GM23338 (cell line): ENCODE measurements around the gene B4GALT3. TPM values are rescaled to one million over a fixed set of nuclear protein-coding genes. Genes with fewer than 3 reads are reported as not detected.

ENCODE experiments used
- ATAC-seq: fragments of 200-7000 bp; cut with Tn5 transposase; 3 replicates; pipeline ENCODE4 v1.9.1; 2020
- DNase-seq: peaks from one replicate; pipeline ENCODE4 v3.0.0-alpha.2; 2015; ENCODE audit warnings: low spot score
- H2AFZ ChIP-seq: fragments of 200-600 bp; sonication (generic); 2 replicates; pipeline ENCODE4 v1.8.0; 2016; ENCODE audit warnings: antibody characterized with exemption, mild to moderate bottlenecking, moderate library complexity
- H3F3A ChIP-seq: fragments of 200-600 bp; sonication (generic); replicated peaks from 2 replicates; pipeline ENCODE4 v1.8.0; 2017; ENCODE audit warnings: antibody characterized with exemption, mixed run types, low read depth
- H3K27ac ChIP-seq: fragments of 200-600 bp; sonication (generic); 2 replicates; pipeline ENCODE4 v1.6.1; 2016; ENCODE audit warnings: low read depth
- H3K27me3 ChIP-seq: fragments of 200-600 bp; sonication (generic); 2 replicates; pipeline ENCODE4 v1.8.0; 2016; ENCODE audit warnings: mild to moderate bottlenecking, mixed run types, moderate library complexity; ENCODE audit not compliant: insufficient read depth
- H3K36me3 ChIP-seq: fragments of 200-600 bp; sonication (generic); 2 replicates; pipeline ENCODE4 v1.8.0; 2016; ENCODE audit warnings: mild to moderate bottlenecking; ENCODE audit not compliant: insufficient read depth
- H3K4me1 ChIP-seq: fragments of 200-600 bp; sonication (generic); 2 replicates; pipeline ENCODE4 v1.8.0; 2016; ENCODE audit warnings: mild to moderate bottlenecking, moderate library complexity; ENCODE audit not compliant: insufficient read depth
- H3K4me2 ChIP-seq: fragments of 200-600 bp; sonication (generic); 2 replicates; pipeline ENCODE4 v1.7.1; 2017; ENCODE audit warnings: mixed run types
- H3K4me3 ChIP-seq: fragments of 200-600 bp; sonication (generic); 2 replicates; pipeline ENCODE4 v1.6.1; 2016; ENCODE audit warnings: mixed run types
- H3K79me2 ChIP-seq: fragments of 200-600 bp; sonication (generic); replicated peaks from 2 replicates; pipeline ENCODE4 v1.8.0; 2017; ENCODE audit warnings: mild to moderate bottlenecking; ENCODE audit not compliant: insufficient read depth
- H3K9me2 ChIP-seq: fragments of 200-600 bp; sonication (generic); 2 replicates; pipeline ENCODE4 v1.8.0; 2017; ENCODE audit not compliant: insufficient read depth
- H4K20me1 ChIP-seq: fragments of 200-600 bp; sonication (generic); replicated peaks from 2 replicates; pipeline ENCODE4 v1.8.0; 2017; ENCODE audit warnings: mild to moderate bottlenecking; ENCODE audit not compliant: insufficient read depth
- H3K27ac Mint-ChIP-seq: 2 replicates; pipeline ENCODE4 v1.8.0; 2020; ENCODE audit warnings: inconsistent platforms, mild to moderate bottlenecking, moderate library complexity, mixed read lengths
- H3K27me3 Mint-ChIP-seq: 3 replicates; pipeline ENCODE4 v1.8.0; 2022; ENCODE audit warnings: low read depth, mild to moderate bottlenecking, moderate library complexity, mixed read lengths, inconsistent platforms; ENCODE audit not compliant: insufficient read depth, poor library complexity
- H3K36me3 Mint-ChIP-seq: 3 replicates; pipeline ENCODE4 v1.8.0; 2021; ENCODE audit warnings: low read depth, mild to moderate bottlenecking, inconsistent platforms, moderate library complexity, mixed read lengths
- H3K4me1 Mint-ChIP-seq: 3 replicates; pipeline ENCODE4 v1.8.0; 2020; ENCODE audit warnings: mild to moderate bottlenecking, inconsistent platforms, mixed read lengths
- H3K4me3 Mint-ChIP-seq: 3 replicates; pipeline ENCODE4 v1.8.0; 2021; ENCODE audit warnings: moderate library complexity, mild to moderate bottlenecking, inconsistent platforms, mixed read lengths
- H3K9me3 Mint-ChIP-seq: 3 replicates; pipeline ENCODE4 v1.8.0; 2020; ENCODE audit warnings: moderate library complexity, mild to moderate bottlenecking, inconsistent platforms, mixed read lengths
- CREB1 ChIP-seq: fragments of 250-450 bp; sonication (Bioruptor Pico); IDR thresholded peaks from 2 replicates; pipeline ENCODE4 v1.5.0; 2020; ENCODE audit warnings: low read depth, mild to moderate bottlenecking, moderate library complexity
- CTCF ChIP-seq, 2 experiments: fragments of 200-600 bp in 1 of 2; sonication (generic) in 1 of 2; conservative IDR thresholded peaks; 2 replicates each; pipeline versions ENCODE4 v1.5.1 to v1.6.1; 2016 to 2017; ENCODE audit warnings: antibody characterized with exemption in 2 of 2, low read depth in 2 of 2, mild to moderate bottlenecking in 2 of 2, moderate library complexity in 1 of 2
- JUNB ChIP-seq: IDR thresholded peaks from one replicate; pipeline ENCODE4 v1.6.1; 2016; ENCODE audit warnings: antibody characterized with exemption; ENCODE audit not compliant: unreplicated experiment
- POLR2AphosphoS5 ChIP-seq: IDR thresholded peaks from 2 replicates; pipeline ENCODE4 v1.6.1; 2016; ENCODE audit warnings: antibody characterized with exemption, low read depth
- STAT1 ChIP-seq: IDR thresholded peaks from one replicate; pipeline ENCODE4 v1.6.1; 2016; ENCODE audit warnings: antibody characterized with exemption; ENCODE audit not compliant: unreplicated experiment
- ZNF114 ChIP-seq: fragments of 250-450 bp; sonication (Bioruptor Pico); IDR thresholded peaks from 2 replicates; pipeline ENCODE4 v1.5.0; 2020; ENCODE audit warnings: mild to moderate bottlenecking, moderate library complexity
- ZNF331 ChIP-seq: fragments of 250-450 bp; sonication (Bioruptor Pico); IDR thresholded peaks from 2 replicates; pipeline ENCODE4 v1.5.0; 2020; ENCODE audit warnings: low read depth, mild to moderate bottlenecking, moderate library complexity
- polyA plus RNA-seq: library from polyadenylated mRNA; unstranded; fragments of >200 nt; fragmentation: Nextera tagmentation; extraction: Ambion mirVana; gene quantifications from 2 replicates; pipeline ENCODE4 v1.2.1, GENCODE V29; 2016
- total RNA-seq: library from RNA; depleted of rRNA; stranded (reverse); fragments of >200 nt; shearing (Covaris generic); gene quantifications from 2 replicates; pipeline ENCODE4 v1.2.3, GENCODE V29; 2014
- TF ChIP-seq, protein P1 (sequence below): IDR thresholded peaks from one replicate; pipeline ENCODE4 v1.6.1; 2018; ENCODE audit warnings: antibody characterized with exemption; ENCODE audit not compliant: unreplicated experiment
- TF ChIP-seq, protein P2 (sequence below): IDR thresholded peaks from 2 replicates; pipeline ENCODE4 v1.6.1; 2016; ENCODE audit warnings: antibody characterized with exemption

Gene B4GALT3
- total and polyA plus RNA-seq, 2 experiments from 2014 or later = 24.2 to 35.8 TPM

DNA sequence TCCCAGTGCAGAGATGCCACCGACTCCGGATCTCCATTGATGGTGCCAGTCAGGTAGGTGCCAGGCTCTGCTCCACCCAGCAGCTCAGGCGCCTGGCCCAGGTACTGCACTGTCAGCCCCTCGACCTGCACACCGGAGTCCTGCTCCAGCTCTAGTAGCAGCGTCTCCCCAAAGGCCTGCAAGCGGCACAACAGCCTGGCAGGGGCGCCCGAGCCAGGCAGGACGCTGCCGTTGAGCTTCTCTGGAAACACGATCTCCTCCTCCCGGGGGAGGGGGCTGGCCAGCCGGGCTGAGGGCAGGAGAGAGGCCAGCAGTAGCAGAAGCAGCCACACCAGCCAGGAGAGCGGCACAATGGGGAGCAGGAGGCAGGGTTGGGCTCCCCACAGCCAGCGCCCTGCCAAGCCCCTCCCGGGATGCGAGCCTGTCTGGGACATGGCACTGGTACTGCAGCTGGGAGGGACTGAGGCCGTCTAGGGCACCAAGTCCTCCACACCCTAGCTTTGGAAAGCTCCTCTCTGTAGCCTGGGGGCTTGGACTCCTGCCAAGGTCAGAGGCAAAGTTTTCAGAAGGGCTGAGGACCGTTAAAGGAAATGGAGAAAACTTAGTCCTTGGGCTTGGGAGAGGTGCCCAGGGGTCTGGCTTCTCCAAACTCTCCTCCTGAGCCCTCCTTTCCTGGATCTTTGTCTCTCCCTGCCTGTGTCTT lies 21.0 kb upstream of the B4GALT3 start:
- Histone ChIP-seq H3K27me3 (no peaks in the 10 kb centered on the region), H3K79me2 (peaks cover 9% of the 10 kb centered on the region), H3K27ac (peak overlapping the region; percentile 99; the same call in 1 of the 2 replicates), H3K4me3 (peak overlapping the region; percentile 52), H3K9me2 (no peaks in the 10 kb centered on the region), H2AFZ (peak overlapping the region; percentile 66), H4K20me1 (no peaks in the 10 kb centered on the region), H3K4me2 (peak overlapping the region; percentile 75), H3K4me1 (peaks cover 56% of the 10 kb centered on the region), H3F3A (peaks cover 14% of the 10 kb centered on the region; the same call in 1 of the 2 replicates), H3K36me3 (no peaks in the 10 kb centered on the region)
- H3K4me3 Mint-ChIP-seq = peak overlapping the region; percentile 59
- peaks cover 17% of the 10 kb centered on the region for H3K27me3 Mint-ChIP-seq
- H3K36me3 Mint-ChIP-seq = peaks cover 7% of the 10 kb centered on the region
- H3K4me1 Mint-ChIP-seq = peaks cover 58% of the 10 kb centered on the region
- DNase-seq (peak; percentile 87), ATAC-seq (peak; percentile 47)
- peak overlapping the region; percentile 27; the same call in 1 of the 2 replicates for H3K27ac Mint-ChIP-seq
- H3K9me3 Mint-ChIP-seq = no peaks in the 10 kb centered on the region; the same call in 2 of the 3 replicates
- no peak for TF ChIP-seq POLR2AphosphoS5
- peak in 1 of 2 experiments; percentile 49; a peak in 3 of 4 replicates for TF ChIP-seq CTCF (conservative IDR thresholded peaks at IDR 0.05; ENCODE audit: low read depth in 2 of 2)

DNA sequence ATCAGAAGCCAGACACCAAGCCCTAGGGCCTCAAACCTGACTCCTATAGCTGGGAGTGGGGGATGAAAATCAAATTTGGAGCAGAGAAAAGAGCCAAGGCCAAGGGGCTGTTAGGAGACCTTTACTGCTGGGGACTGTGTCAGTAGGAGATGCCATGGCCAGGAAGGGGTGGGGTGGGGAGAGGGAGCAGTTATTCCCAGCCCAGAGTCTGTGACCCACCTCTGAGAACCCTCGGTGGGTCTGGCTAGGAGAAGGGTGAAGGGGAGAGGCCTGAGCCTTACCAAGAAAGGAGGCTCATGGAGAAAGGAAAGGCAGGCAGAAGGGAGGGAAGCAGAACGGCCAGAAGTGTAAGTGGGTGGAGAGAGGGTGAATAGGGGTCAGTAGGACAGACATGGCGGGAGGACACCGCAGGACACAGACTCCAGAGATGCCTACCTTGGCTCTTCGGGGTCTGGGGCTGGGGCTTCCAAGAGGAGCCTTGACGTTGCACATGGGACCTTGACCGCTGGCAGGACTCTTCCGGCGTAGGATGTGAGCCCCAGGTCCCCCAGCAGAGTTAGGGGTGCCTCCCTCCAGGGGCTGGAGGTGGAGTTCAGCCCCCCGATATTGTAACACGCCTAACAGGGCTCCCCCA lies 20.4 kb upstream of the B4GALT3 start:
- H3K9me3 Mint-ChIP-seq = no peaks in the 10 kb centered on the region; the same call in 2 of the 3 replicates
- H3K9me2 ChIP-seq = no peaks in the 10 kb centered on the region
- H3K27ac ChIP-seq = no peak overlapping the region
- H3K27ac Mint-ChIP-seq = peak overlapping the region; percentile 80
- H3K4me3 Mint-ChIP-seq = peak overlapping the region; percentile 59
- peaks cover 61% of the 10 kb centered on the region for H3K4me1 Mint-ChIP-seq
- peaks cover 56% of the 10 kb centered on the region for H3K4me1 ChIP-seq
- peak overlapping the region; percentile 52 for H3K4me3 ChIP-seq
- peaks cover 3% of the 10 kb centered on the region for H3K79me2 ChIP-seq
- H3K27me3 ChIP-seq = no peaks in the 10 kb centered on the region
- no peaks in the 10 kb centered on the region for H3K36me3 ChIP-seq
- peaks cover 5% of the 10 kb centered on the region for H3K36me3 Mint-ChIP-seq
- H4K20me1 ChIP-seq = no peaks in the 10 kb centered on the region
- H3K27me3 Mint-ChIP-seq = peaks cover 17% of the 10 kb centered on the region
- no peak for ATAC-seq
- DNase-seq = no peak
- H2AFZ ChIP-seq = peak overlapping the region; percentile 69; the same call in 1 of the 2 replicates
- peaks cover 14% of the 10 kb centered on the region; the same call in 1 of the 2 replicates for H3F3A ChIP-seq
- H3K4me2 ChIP-seq = peak overlapping the region; percentile 75
- TF ChIP-seq, protein P1, sequence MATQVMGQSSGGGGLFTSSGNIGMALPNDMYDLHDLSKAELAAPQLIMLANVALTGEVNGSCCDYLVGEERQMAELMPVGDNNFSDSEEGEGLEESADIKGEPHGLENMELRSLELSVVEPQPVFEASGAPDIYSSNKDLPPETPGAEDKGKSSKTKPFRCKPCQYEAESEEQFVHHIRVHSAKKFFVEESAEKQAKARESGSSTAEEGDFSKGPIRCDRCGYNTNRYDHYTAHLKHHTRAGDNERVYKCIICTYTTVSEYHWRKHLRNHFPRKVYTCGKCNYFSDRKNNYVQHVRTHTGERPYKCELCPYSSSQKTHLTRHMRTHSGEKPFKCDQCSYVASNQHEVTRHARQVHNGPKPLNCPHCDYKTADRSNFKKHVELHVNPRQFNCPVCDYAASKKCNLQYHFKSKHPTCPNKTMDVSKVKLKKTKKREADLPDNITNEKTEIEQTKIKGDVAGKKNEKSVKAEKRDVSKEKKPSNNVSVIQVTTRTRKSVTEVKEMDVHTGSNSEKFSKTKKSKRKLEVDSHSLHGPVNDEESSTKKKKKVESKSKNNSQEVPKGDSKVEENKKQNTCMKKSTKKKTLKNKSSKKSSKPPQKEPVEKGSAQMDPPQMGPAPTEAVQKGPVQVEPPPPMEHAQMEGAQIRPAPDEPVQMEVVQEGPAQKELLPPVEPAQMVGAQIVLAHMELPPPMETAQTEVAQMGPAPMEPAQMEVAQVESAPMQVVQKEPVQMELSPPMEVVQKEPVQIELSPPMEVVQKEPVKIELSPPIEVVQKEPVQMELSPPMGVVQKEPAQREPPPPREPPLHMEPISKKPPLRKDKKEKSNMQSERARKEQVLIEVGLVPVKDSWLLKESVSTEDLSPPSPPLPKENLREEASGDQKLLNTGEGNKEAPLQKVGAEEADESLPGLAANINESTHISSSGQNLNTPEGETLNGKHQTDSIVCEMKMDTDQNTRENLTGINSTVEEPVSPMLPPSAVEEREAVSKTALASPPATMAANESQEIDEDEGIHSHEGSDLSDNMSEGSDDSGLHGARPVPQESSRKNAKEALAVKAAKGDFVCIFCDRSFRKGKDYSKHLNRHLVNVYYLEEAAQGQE = no peak
- TF ChIP-seq JUNB (no peak), ZNF114 (CRISPR knock-in tag) (no peak), CREB1 (CRISPR knock-in tag) (no peak), STAT1 (no peak), ZNF331 (CRISPR knock-in tag) (no peak), POLR2AphosphoS5 (no peak), CTCF (conservative IDR thresholded peaks at IDR 0.05; ENCODE audit: low read depth in 2 of 2) (no peak)
- TF ChIP-seq, protein P2, sequence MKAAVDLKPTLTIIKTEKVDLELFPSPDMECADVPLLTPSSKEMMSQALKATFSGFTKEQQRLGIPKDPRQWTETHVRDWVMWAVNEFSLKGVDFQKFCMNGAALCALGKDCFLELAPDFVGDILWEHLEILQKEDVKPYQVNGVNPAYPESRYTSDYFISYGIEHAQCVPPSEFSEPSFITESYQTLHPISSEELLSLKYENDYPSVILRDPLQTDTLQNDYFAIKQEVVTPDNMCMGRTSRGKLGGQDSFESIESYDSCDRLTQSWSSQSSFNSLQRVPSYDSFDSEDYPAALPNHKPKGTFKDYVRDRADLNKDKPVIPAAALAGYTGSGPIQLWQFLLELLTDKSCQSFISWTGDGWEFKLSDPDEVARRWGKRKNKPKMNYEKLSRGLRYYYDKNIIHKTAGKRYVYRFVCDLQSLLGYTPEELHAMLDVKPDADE = no peak
